ENCODE data around the gene NOTCH1. TPM values are rescaled to one million over a fixed set of nuclear protein-coding genes. Genes with fewer than 3 reads are reported as not detected.

NOTCH1 gene
- total RNA-seq, 3 donors from 2014 or later (not counting 1 experiment from before 2014, with no cell fraction given), result 126 to 228 (median 192) TPM

- no peaks in the 10 kb centered on the region for H3K36me3 Mint-ChIP-seq
These were observed 44.2 kb downstream of the NOTCH1 start for GRCh38 chr9:136501686-136502085.

GRCh38 chr9:136499935-136500910 lies 45.6 kb downstream of the NOTCH1 start:
- H3K4me3 Mint-ChIP-seq, result no peak overlapping the region
- TF ChIP-seq CTCF (IDR thresholded peaks at IDR 0.05), result no peak
- H3K4me1 Mint-ChIP-seq, result peaks cover 0 to 4% of the 10 kb centered on the region in 2 donors
- H3K27ac Mint-ChIP-seq, result no peak overlapping the region
- Histone ChIP-seq H3K4me3 (ENCODE audit: low read length) (no peak overlapping the region), H3K36me3 (ENCODE audit: control insufficient read depth, insufficient read depth, low read length) (peaks cover 90% of the 10 kb centered on the region), H3K27ac (ENCODE audit: low read length) (no peak overlapping the region), H3K27me3 (ENCODE audit: control insufficient read depth, insufficient read depth, low read length) (no peaks in the 10 kb centered on the region), H3K9me3 (ENCODE audit: control insufficient read depth, insufficient read depth, low read length) (no peaks in the 10 kb centered on the region), H3K4me1 (ENCODE audit: control insufficient read depth, insufficient read depth, low read length) (peaks cover under 1% of the 10 kb centered on the region)
- H3K36me3 Mint-ChIP-seq, result no peaks in the 10 kb centered on the region
- H3K9me3 Mint-ChIP-seq, result no peaks in the 10 kb centered on the region
- ATAC-seq (no peak), DNase-seq (no peak)
- WGBS (ENCODE audit: insufficient coverage), result 97% methylated on average over 50 of the region's 50 CpGs
- intact Hi-C loops (cut with micrococcal nuclease), result no loop called here
- H3K27me3 Mint-ChIP-seq (ENCODE audit: low read depth in 2 of 2), result no peaks in the 10 kb centered on the region

More at GRCh38 chr9:136501686-136502085, 44.2 kb downstream of the NOTCH1 start:
- Histone ChIP-seq H3K27ac (ENCODE audit: low read length) (no peak overlapping the region), H3K27me3 (ENCODE audit: control insufficient read depth, insufficient read depth, low read length) (no peaks in the 10 kb centered on the region), H3K4me1 (ENCODE audit: control insufficient read depth, insufficient read depth, low read length) (peaks cover 14% of the 10 kb centered on the region), H3K4me3 (ENCODE audit: low read length) (no peak overlapping the region), H3K36me3 (ENCODE audit: control insufficient read depth, insufficient read depth, low read length) (peaks cover 94% of the 10 kb centered on the region), H3K9me3 (ENCODE audit: control insufficient read depth, insufficient read depth, low read length) (no peaks in the 10 kb centered on the region)
- DNase-seq (no peak), ATAC-seq (no peak)
- Mint-ChIP-seq H3K4me3 (no peak overlapping the region), H3K27ac (no peak overlapping the region), H3K27me3 (ENCODE audit: low read depth in 2 of 2) (no peaks in the 10 kb centered on the region), H3K4me1 (no peaks in the 10 kb centered on the region), H3K9me3 (no peaks in the 10 kb centered on the region)
- WGBS (ENCODE audit: insufficient coverage), result 96% methylated on average over 23 of the region's 23 CpGs
- no peak for TF ChIP-seq CTCF (IDR thresholded peaks at IDR 0.05)
- intact Hi-C loops (cut with micrococcal nuclease), result no loop called here

- Mint-ChIP-seq H3K4me1 (peaks cover 0 to 4% of the 10 kb centered on the region in 2 donors), H3K27ac (no peak overlapping the region)
- 90% methylated on average over 46 of the region's 46 CpGs for WGBS (ENCODE audit: insufficient coverage)
These were observed 46.5 kb downstream of the NOTCH1 start for GRCh38 chr9:136499071-136499934.

More at GRCh38 chr9:136499071-136499934, 46.5 kb downstream of the NOTCH1 start:
- no peaks in the 10 kb centered on the region for H3K27me3 ChIP-seq (ENCODE audit: control insufficient read depth, insufficient read depth, low read length)
- DNase-seq (no peak), ATAC-seq (no peak)
- no peaks in the 10 kb centered on the region for H3K9me3 ChIP-seq (ENCODE audit: control insufficient read depth, insufficient read depth, low read length)
- Mint-ChIP-seq H3K36me3 (no peaks in the 10 kb centered on the region), H3K4me3 (no peak overlapping the region), H3K27me3 (ENCODE audit: low read depth in 2 of 2) (no peaks in the 10 kb centered on the region), H3K9me3 (no peaks in the 10 kb centered on the region)
- H3K4me1 ChIP-seq (ENCODE audit: control insufficient read depth, insufficient read depth, low read length), result no peaks in the 10 kb centered on the region
- peaks cover 87% of the 10 kb centered on the region for H3K36me3 ChIP-seq (ENCODE audit: control insufficient read depth, insufficient read depth, low read length)
- no peak overlapping the region for H3K27ac ChIP-seq (ENCODE audit: low read length)
- H3K4me3 ChIP-seq (ENCODE audit: low read length), result no peak overlapping the region
- intact Hi-C loops (cut with micrococcal nuclease), result no loop called here
- TF ChIP-seq CTCF (IDR thresholded peaks at IDR 0.05), result no peak
